Activated effector memory CD4-positive, alpha-beta T cell treated with Interleukin-2 at 50 U/mL for 16 hours (primary cell): Measurements from ENCODE around the gene KCNQ2.

ENCODE experiments used
- DNase-seq: peaks from one replicate; pipeline ENCODE4 v3.0.0-alpha.2; 2020

KCNQ2 gene

GRCh38 chr20:63413323-63413722 lies 59.1 kb downstream of the KCNQ2 start:
- DNase-seq, result no peak

- no peak for DNase-seq
These were observed 59.6 kb downstream of the KCNQ2 start for GRCh38 chr20:63412889-63413288.

GRCh38 chr20:63411898-63412631 lies 60.4 kb downstream of the KCNQ2 start:
- no peak for DNase-seq

- no peak for DNase-seq
These were observed 61.1 kb downstream of the KCNQ2 start for GRCh38 chr20:63411151-63411897.

GRCh38 chr20:63409834-63410435 lies 62.5 kb downstream of the KCNQ2 start:
- no peak for DNase-seq

GRCh38 chr20:63409066-63409833 lies 63.2 kb downstream of the KCNQ2 start:
- no peak for DNase-seq

- DNase-seq, result no peak
These were observed 63.8 kb downstream of the KCNQ2 start for GRCh38 chr20:63408684-63409046.

- no peak for DNase-seq
These were observed 64.3 kb downstream of the KCNQ2 start for GRCh38 chr20:63407928-63408683.

- no peak for DNase-seq
These were observed 65.7 kb downstream of the KCNQ2 start for GRCh38 chr20:63406617-63407245.

GRCh38 chr20:63406011-63406410 lies 66.4 kb downstream of the KCNQ2 start:
- DNase-seq, result no peak

- no peak for DNase-seq
These were observed 67.2 kb downstream of the KCNQ2 start for GRCh38 chr20:63405102-63405730.

- no peak for DNase-seq
These were observed 68.0 kb downstream of the KCNQ2 start for GRCh38 chr20:63404129-63405085.

- DNase-seq, result no peak
These were observed 68.9 kb downstream of the KCNQ2 start for GRCh38 chr20:63403403-63404105.

- DNase-seq, result no peak
These were observed 69.6 kb downstream of the KCNQ2 start for GRCh38 chr20:63402860-63403220.

GRCh38 chr20:63402181-63402859 lies 70.1 kb downstream of the KCNQ2 start:
- no peak for DNase-seq

GRCh38 chr20:63401384-63402110 lies 70.9 kb downstream of the KCNQ2 start:
- no peak for DNase-seq

- DNase-seq, result no peak
These were observed 71.8 kb downstream of the KCNQ2 start for GRCh38 chr20:63400486-63401210.
